Middle frontal gyrus (tissue), 1 donor: Measurements from ENCODE around the gene NUP214.
"Not testable (repeated sequence)": the region's sequence is repeated elsewhere in the genome, so short reads cannot be mapped to it uniquely, and the experiment has no call there.

Experiments
- DNase-seq: peaks from one replicate; pipeline ENCODE4 v3.0.0-alpha.2; 2015; ENCODE audit warnings: low spot score; ENCODE audit errors: extremely low spot score

The NUP214 gene

GRCh38 chr9:131233556-131233955 lies 108.2 kb downstream of the NUP214 start:
- no peak for DNase-seq

DNA sequence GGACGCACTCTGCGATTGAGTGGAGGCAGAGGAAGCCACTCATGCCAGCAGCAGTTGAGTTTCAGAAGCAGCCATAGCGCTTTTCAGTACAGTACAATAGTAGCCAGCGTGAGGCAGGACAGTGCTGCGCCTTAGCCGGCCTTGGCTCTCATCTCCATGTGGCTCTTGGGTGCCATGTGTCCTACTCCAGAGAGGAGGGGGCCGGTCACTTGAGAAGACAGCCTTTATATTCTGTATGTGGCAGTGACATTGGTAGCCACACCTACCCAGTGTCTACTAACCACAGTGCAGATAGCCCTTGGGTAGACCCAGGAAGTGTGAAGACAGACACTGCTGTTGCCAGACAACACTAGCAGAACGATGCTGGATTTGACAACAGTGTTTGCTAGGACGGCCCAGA lies 108.6 kb downstream of the NUP214 start:
- DNase-seq: no peak

- DNase-seq: no peak
Observed at GRCh38 chr9:131234799-131235479, 109.6 kb downstream of the NUP214 start.

- DNase-seq: no peak
Observed at GRCh38 chr9:131235480-131235851, 110.1 kb downstream of the NUP214 start.

- DNase-seq: no peak
Observed at GRCh38 chr9:131236161-131236560, 110.8 kb downstream of the NUP214 start.

DNA sequence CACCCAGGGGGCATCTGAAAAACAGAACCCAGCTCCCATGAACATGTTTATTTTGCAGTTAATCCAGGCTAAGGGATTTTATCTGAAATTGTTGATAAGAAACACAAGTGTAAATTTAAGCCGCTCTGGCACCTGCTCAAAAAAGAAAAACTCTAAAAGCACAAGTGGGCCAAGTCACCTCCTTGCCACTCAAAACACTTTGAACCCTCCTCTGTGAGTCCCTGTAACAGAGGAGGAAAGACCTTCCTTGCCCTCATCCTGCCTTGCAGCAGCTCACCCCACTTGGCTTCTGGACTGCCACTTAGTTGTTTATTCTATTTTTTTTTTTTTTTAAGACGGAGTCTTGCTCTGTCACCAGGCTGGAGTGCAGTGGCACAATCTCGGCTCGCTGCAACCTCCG lies 111.4 kb downstream of the NUP214 start:
- no peak for DNase-seq

DNA sequence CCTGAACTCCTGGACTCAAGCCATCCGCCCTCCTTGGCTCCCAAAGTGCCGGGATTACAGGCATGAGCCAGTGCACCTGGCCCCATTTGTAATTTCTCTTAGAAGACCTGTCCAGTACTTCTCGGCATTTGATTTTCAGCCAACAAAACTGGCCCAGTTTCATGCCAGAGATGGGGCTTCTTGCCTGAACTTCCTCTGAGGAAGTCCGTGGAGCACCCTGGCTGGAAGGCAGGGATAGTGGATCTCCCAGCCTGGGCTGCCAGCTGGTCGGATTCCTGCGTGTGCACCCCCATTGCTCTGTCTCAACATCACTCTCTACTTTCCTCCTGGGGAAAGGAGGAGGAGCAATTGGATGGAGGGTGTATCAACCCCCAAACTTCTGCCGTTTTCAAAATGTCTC lies 111.9 kb downstream of the NUP214 start:
- DNase-seq: no peak

DNA sequence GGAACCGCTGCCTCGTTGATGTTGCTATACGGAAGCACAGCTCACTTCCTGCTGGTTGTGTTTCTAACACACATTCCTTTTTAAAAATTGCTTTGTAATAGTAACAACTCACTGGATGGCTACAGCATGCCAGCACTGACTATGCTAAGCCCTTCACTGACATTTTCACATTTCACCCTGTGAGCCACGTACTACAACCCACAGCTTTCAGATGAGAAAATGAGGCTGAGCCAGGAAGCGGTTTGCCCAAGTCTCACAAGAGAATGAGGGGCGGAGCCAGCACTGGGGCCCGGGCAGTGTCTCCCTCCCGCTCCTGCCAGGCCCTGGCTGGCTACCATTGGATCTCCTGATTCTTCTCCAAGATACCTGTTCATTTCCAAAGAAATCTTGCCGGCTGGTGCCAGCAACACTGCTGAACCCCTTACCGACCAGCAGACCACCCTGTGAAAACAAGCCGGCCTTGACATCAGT lies 112.6 kb downstream of the NUP214 start:
- DNase-seq: no peak

DNA sequence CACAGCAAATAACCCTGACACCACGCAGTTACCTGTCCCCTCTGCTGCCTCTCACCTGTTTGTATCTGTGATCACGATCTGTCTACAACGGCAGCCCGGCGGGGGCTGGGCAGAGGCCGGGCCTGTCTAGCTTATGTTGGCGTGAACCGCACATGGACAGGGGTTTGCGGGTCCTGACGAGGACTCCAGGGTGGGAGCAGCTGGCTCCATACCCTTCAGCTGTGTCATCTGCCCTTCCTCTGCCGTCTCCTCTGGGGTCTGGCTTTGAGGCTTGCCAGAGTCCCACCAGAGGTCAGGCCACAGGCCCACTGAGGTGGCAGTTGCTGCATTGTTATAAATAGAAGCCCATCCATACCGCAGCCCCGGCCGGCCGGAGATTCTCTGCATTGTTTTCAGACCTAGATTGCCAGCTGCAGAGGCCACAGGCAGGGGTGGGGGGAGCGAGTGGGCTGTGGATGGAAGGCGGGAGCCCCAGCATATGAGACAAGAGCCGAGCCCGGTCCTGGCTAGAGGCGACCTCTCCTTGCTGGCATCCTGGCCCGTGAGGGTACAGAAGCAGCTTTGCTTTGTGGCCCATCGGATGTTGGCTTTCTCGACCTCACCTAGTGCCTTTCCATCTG lies 113.1 kb downstream of the NUP214 start:
- DNase-seq: no peak

GRCh38 chr9:131239161-131239975 lies 114.0 kb downstream of the NUP214 start:
- no peak for DNase-seq

DNA sequence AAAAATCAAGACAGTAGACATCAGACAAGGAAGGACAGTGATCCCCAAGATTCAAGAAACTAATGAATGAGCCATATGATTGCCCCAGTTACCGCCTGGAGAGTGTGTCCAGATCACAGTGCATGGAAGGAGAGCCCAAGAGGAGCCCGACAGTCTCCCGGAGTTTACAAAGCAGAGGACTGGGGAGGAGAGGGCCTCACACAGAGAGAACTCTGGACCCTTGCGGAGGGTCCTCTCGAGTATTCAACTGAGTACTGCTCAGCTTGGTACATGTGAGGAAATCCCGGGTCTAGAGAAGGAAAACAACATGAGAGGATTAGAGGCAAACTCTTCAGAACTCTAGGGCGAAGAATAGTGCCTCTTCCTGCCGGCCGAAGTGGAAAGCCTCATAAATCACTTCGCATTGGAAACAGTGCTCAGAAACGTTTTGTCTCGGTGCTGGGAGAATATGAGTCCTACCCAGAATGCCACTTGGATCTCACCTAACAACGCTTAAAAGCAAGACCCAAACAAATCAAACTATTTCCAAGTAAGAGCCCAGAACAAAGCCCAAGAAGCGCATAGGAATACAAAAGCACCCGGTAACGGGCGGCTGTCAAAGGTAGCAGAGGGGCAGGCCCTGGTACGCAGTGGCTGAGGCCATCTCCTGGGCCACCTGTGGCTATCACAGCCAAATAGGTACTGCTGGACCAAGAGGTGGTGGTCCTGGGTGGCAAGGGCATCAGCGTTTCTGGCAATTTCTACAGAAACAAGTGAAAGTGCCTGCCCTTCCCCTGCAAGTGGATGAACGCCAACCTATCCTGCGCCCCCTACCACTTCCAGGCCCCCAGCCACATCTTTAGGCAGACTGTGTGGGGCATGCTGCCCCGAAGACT lies 114.9 kb downstream of the NUP214 start:
- DNase-seq: no peak

DNA sequence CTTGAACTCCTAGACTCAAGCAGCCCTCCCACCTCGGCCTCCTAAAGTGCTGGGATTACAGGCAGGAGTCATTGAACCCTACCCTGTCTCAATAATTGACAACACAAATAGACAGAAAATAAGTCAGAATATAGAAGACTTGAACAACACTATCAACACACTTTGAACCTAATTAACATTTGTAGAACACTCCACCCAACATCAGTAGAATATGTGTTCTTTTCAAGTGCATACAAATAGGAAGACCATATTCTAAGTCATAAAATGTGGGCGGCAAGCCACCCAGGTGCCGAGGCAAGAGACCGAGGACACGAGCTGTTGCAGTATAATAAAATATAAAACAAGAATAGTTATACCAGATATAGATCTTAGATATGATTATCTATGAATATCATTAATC lies 118.9 kb downstream of the NUP214 start:
- DNase-seq: not testable (repeated sequence)

DNA sequence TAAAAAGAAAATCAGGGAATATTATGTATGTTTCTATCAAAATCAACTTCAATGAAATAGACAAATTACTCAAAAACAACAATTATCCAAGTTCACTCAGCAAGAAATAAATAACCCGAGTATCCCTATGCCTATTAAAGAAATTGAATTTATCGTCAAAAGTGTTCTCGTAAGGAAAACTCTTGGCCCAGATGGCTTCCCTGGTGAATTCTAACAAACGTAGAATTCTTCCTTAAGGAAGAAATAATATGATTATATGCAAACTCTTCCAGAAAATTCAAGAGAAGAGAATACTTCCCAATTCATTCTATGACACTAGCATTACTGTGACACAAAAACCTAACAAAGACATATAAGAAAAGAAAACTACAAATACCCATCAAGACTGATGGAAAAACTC lies 121.2 kb downstream of the NUP214 start:
- DNase-seq: no peak

DNA sequence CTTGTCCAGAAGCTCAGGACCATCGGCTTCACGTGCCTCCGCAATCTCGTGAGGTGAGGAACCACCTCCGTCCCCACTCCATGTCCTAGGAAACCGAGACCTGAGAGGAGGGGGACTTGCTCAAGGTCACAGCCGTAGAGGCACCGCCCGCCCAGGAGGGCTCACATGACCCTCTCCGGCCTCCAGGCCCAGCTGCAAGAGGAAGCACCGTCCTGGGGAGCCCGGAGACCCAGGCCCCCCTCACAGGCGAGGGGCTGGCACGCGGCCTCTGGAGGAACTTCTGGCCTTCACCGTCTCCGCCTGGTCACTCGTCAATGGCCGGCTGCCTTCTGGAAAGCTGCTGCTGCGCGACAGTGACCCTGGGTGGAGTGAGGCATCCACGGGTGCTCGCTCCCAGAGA lies 126.7 kb downstream of the NUP214 start:
- no peak for DNase-seq

DNA sequence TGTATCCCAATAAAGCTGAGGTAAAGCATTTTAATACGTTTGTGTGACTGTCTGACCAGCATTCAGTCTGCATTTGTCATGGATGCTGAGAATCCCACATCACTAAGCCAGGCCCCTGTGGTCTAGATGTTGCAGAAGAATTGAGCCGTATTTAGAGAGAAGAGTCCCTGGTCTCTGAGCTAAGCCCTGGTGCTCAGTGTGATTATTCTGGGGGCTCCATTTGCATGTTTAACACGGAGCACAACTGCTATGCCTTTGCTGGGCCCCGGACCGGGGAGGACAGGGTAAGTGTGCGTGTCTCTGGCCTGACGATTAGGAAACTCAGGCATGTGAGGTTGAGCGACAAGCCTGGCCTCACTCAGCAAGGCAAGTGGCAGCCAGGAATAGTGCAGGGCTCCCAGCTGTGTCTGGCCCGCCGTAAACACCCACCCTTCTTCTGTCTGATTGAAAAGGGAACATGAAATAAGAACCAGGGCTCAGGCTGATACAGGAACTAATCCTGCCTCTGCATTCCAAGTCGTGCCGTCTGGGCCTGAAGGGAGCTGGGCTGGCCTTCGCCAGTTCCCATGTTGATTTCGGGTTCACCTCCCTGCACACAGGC lies 128.6 kb downstream of the NUP214 start:
- DNase-seq: no peak

DNA sequence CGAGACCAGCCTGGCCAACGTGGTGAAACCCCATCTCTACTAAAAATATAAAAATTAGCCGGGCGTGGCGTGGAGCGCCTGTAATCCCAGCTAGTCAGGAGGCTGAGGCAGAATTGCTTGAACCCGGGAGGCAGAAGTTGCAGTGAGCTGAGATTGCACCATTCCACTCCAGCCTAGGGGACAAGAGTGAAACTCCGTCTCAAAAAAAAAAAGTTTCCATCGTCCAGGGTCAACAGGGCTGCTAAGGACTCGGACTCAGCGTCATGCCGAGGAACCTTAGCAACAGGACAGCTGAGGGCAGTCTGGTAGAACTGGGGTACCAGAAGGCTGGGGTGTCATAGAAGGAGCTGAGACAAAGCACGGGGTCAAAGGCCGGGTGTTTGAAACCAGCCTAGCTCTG lies 129.2 kb downstream of the NUP214 start:
- DNase-seq: no peak

- no peak for DNase-seq
Observed at GRCh38 chr9:131255676-131256197, 130.4 kb downstream of the NUP214 start.

- DNase-seq: no peak
Observed at GRCh38 chr9:131257266-131258025, 132.1 kb downstream of the NUP214 start.

GRCh38 chr9:131258186-131258585 lies 132.8 kb downstream of the NUP214 start:
- no peak for DNase-seq
